T-helper 1 cell treated with Interleukin-12 subunit alpha and Interleukin-12 subunit beta and Interleukin-4 antibody, amounts not matched to agents 30 ng/mL and 1 ng/mL, for 36 hours (primary cell): Measurements from ENCODE around the gene TPM4. TPM values are rescaled to one million over a fixed set of nuclear protein-coding genes. Genes with fewer than 3 reads are reported as not detected.

ENCODE experiments used
- intact Hi-C: fragments of 100-400 bp; cut with micrococcal nuclease; formaldehyde crosslinking; loops from one replicate; pipeline ENCODE4 v1.15.1; 2024
- total RNA-seq: library from RNA; stranded (reverse); gene quantifications from 2 replicates; pipeline ENCODE4 v1.2.3, GENCODE V29; 2022

Gene TPM4
- total RNA-seq, 1 donor from 2014 or later: 565 TPM

- intact Hi-C loops: loop anchor here (1.0 to 10.0 kb wide), 7 partner anchors 9 to 1546 kb away; partner anchors contain the start of genes RAB8A, RASAL3 and TECR
Measured at GRCh38 chr19:16070366-16070990, 5.8 kb upstream of the TPM4 start.

DNA sequence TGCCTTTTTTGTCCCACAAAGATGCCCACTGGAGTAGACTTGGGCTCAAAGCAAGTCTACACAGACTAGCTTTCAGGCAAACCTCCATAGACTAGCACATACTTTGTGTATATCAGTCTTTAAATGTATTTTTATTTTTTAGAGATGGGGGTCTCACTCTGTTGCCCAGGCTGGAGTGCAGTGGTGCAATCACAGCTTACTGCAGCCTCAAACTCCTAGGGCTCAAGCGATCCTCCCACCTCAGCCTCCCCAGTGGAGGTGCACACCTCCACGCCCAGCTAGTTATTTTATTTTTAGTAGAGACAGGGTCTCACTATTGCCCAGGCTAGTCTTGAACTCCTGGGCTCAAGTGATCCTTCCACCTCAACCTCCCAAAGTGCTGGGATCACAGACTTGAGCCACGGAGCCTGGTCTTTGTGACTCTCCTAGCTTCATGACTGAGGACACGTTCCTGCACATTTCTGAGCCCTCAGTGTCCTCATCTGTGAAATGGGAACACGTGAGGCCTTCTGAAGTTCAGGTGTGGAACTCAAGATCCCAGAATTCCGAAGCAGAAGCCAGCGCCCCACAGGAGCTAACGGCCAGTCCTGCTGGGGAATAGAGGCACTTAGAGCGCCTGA, 5.1 kb upstream of the TPM4 start:
- intact Hi-C loops: loop anchor here (2.0 to 10.0 kb wide), 5 partner anchors 16 to 1546 kb away; partner anchors contain the start of genes RASAL3 and TECR

- intact Hi-C loops: loop anchor here (10.0 kb wide), 3 partner anchors 511 to 1549 kb away; partner anchors contain the start of genes RASAL3 and TECR
Measured at GRCh38 chr19:16073481-16073880, 2.8 kb upstream of the TPM4 start.

DNA sequence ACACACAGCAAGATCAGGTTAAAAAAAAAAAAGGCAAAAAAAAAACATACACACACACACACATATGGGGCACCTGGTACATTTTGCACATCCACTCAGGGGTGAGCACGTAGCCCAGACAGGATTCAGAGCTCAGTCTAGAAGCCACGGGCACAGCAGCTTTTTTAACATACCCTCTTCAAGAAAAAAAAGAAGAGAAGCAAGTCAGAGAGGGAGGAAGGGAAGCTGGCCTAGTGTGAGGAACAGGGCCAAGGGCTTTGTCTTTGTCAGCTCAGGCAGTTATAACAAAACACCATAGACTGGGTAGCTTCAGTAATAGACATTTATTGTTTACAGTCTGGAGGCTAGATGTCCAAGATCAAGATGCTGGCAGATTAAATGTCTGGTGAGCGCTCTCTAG, 2.3 kb upstream of the TPM4 start:
- intact Hi-C loops: loop anchor here (10.0 kb wide), 3 partner anchors 511 to 1549 kb away; partner anchors contain the start of genes RASAL3 and TECR

GRCh38 chr19:16074488-16075365, 1.6 kb upstream of the TPM4 start:
- intact Hi-C loops: loop anchor here (5.0 to 10.0 kb wide), 4 partner anchors 510 to 1550 kb away; partner anchors contain the start of genes AKAP8, RASAL3 and TECR

GRCh38 chr19:16075430-16076153, 703 bp upstream of the TPM4 start:
- intact Hi-C loops: loop anchor here (5.0 to 10.0 kb wide), 4 partner anchors 509 to 1551 kb away; partner anchors contain the start of genes AKAP8, RASAL3 and TECR

DNA sequence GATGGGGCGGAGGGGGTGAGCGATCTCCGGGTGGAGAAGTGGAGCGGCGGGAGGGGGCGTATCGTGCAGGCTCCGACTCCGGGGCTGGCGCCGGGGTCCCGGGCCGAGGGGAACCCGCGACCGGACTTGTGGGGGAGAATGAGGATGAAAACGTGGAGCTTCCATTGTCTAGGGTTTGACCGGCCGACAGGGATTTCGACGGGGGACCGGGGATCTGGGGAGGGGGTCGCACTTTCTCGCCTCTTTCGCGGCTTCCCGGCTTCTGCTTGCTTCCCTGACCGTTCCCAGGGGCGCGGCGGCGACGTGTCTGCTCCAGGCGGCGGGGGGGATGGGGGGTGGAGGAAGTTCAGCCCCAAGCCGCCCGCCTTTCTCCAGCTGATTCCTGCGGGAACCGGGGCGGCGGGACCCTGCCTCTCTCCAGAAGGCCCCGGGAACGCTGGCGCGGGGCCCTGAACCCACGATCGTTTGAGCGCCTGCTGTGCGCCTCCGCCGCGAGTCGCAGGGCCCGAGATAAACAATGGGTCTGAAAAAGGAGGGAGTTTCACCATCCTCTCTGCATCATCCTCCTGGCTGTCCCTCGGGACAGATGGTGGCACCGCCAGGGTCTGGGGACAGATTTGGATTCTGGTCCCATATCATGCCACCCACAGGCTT, 790 bp downstream of the TPM4 start:
- intact Hi-C loops: loop anchor here (5.0 to 10.0 kb wide), 4 partner anchors 508 to 1552 kb away; partner anchors contain the start of genes AKAP8, RASAL3 and TECR

DNA sequence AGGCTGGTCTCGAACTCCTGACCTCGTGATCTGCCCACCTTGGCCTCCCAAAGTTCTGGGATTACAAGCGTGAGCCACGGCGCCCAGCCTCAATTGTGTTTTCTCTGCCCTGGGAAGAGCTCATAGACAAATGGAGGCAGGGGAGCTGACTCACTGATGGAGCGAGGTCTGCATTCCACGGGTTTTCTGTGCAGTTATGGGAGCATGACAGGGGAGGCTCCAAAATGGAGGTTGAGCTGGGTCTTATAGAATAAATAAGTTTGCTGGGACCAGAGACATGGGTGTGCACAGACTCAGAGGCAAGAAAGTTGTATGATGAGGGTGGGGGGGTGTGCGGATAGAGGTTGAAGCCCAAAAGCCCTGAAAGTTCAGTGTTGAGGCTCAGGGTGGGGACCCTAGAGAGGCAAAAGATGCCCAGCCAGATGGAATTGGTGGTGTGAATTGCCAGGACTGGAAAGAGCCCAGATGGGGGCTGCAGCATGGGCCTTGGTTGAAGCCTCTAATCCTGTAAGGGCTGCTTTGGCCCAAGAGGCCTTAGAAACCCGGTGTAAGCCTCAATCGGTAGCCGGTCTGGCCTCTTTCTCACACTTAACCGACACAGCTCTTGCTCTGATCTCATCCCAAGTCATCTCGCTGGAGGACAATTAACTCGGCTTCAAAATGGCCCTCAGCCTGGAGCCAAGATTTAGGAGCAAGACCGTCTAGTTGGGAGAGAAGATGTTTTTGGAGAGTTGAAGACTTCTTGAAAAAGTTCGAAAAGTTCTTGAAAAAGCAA, 1.9 kb downstream of the TPM4 start:
- intact Hi-C loops: loop anchor here (1.0 to 10.0 kb wide), 10 partner anchors 8 to 1553 kb away; partner anchors contain the start of genes AKAP8, HSH2D, KLF2 and RASAL3

- intact Hi-C loops: loop anchor here (1.0 to 10.0 kb wide), 17 partner anchors 7 to 1554 kb away; partner anchors contain the start of genes AKAP8, AP1M1, C19orf44 and CALR3
Measured at GRCh38 chr19:16078759-16079707, 2.7 kb downstream of the TPM4 start.

- intact Hi-C loops: no loop called here
Measured at GRCh38 chr19:16084067-16084685, 7.9 kb downstream of the TPM4 start.

DNA sequence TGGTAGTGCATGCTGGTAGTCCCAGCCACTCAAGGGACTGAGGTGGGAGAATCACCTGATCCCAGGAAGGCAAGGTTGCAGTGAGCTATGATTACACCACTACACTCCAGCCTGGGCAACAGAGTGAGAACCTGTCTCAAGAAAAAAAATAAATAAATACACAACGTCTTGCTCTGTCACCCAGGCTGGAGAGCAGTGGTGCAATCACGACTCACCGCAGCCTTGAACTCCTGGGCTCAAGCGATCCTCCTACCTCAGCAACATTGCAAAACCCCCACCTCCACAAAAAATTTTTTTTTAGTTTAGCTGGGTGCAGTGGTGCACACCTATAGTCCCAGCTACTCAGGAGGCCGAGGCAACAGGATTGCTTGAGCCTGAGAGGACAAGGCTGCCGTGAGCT, 8.8 kb downstream of the TPM4 start:
- intact Hi-C loops: no loop called here

DNA sequence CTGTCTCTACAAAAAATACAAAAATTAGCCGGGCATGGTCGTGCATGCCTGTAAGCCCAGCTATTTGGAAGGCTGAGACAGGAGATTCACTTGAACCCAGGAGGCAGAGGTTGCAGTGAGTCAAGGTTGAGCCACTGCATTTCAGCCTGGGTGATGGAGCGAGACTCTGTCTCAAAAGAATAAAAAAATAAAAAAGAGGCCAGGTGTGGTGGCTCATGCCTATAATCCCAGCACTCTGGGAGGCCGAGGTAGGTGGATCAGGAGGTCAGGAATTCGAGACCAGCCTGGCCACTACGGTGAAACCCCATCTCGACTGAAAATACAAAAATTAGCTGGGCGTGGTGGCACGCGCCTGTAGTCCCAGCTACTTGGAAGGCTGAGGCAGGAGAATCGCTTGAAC, 11.1 kb downstream of the TPM4 start:
- intact Hi-C loops: loop anchor here (2.0 kb wide), 2 partner anchors 17 to 47 kb away; no protein-coding TSS in a partner anchor

GRCh38 chr19:16087940-16088339, 11.6 kb downstream of the TPM4 start:
- intact Hi-C loops: loop anchor here (2.0 kb wide), 2 partner anchors 17 to 47 kb away; no protein-coding TSS in a partner anchor

- intact Hi-C loops: no loop called here
Measured at GRCh38 chr19:16088351-16089009, 12.2 kb downstream of the TPM4 start.

DNA sequence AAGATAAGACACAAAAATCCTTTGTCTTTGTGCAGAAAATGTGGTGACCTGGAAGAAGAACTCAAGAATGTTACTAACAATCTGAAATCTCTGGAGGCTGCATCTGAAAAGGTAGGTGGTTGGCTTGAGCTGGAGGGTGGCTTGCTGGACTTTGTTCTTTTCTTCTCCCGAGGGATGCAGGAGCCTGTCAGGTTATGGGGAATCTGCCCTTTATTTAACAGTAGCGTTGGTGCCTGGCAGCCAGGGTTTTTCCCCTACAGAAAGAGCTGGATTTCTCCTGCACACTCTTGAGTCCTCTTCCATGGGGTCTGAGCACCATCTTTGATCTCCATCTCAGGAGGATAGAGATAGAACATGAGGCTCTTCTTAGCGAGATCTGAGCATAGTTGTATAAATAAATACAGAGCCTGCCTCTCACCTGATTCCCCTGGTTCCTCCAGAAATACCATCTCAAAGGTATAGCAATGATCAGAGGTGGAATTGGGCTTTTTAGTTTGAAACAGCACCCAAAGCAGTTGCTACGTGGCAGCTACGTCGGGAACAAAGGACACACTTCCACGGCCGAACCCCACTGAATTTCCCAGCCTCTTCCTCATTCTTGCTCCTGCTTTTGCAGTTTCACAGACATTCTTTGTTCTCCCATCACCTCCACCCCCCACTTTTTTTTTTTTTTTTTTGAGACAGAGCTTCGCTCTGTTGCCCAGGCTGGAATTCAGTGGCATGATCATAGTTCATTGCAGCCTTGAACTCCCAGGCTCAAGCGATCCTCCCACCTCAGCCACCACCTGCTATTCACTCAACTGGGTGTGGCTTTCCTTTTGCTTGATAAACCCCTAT, 12.9 kb downstream of the TPM4 start:
- intact Hi-C loops: no loop called here
